VCaP (cell line): Measurements from ENCODE around the gene IRF1.

ENCODE experiments used
- H3K27ac ChIP-seq: fragments of 450-650 bp; 2 replicates; pipeline ENCODE4 v1.5.1; 2017
- CTCF ChIP-seq: fragments of 450-650 bp; conservative IDR thresholded peaks from 2 replicates; pipeline ENCODE4 v1.5.1; 2017; ENCODE audit warnings: mild to moderate bottlenecking, moderate library complexity

IRF1 gene

GRCh38 chr5:132483101-132483500 lies 7.5 kb downstream of the IRF1 start:
- no peak overlapping the region for H3K27ac ChIP-seq
- no peak for TF ChIP-seq CTCF

GRCh38 chr5:132481596-132482211 lies 8.9 kb downstream of the IRF1 start:
- TF ChIP-seq CTCF = no peak
- no peak overlapping the region for H3K27ac ChIP-seq

- no peak for TF ChIP-seq CTCF
- no peak overlapping the region for H3K27ac ChIP-seq
Measured at GRCh38 chr5:132480893-132481595, 9.5 kb downstream of the IRF1 start.

GRCh38 chr5:132480546-132480892 lies 10.1 kb downstream of the IRF1 start:
- H3K27ac ChIP-seq = no peak overlapping the region
- TF ChIP-seq CTCF = no peak

GRCh38 chr5:132480042-132480441 lies 10.5 kb downstream of the IRF1 start:
- no peak for TF ChIP-seq CTCF
- no peak overlapping the region for H3K27ac ChIP-seq

GRCh38 chr5:132479111-132479951 lies 11.2 kb downstream of the IRF1 start:
- no peak for TF ChIP-seq CTCF
- H3K27ac ChIP-seq = no peak overlapping the region

- H3K27ac ChIP-seq = no peak overlapping the region
- no peak for TF ChIP-seq CTCF
Measured at GRCh38 chr5:132478366-132478871, 12.2 kb downstream of the IRF1 start.
